MM.1S (cell line): ENCODE data around the gene CFP.

Experiments
- DNase-seq: peaks from one replicate; pipeline ENCODE4 v3.0.0-alpha.2; 2015
- H2AFZ ChIP-seq: fragments of 300-600 bp; sonication (generic); 2 replicates; pipeline ENCODE4 v1.6.0; 2016; ENCODE audit warnings: antibody characterized with exemption, low read length
- H3F3A ChIP-seq: fragments of 300-600 bp; sonication (generic); 2 replicates; pipeline ENCODE4 v1.6.1; 2016; ENCODE audit warnings: mild to moderate bottlenecking, antibody characterized with exemption, low read length, moderate library complexity, mixed read lengths; ENCODE audit not compliant: insufficient read depth
- H3K27ac ChIP-seq: fragments of 300-600 bp; sonication (generic); 2 replicates; pipeline ENCODE4 v1.5.1; 2016; ENCODE audit warnings: mild to moderate bottlenecking, low read length
- H3K27me3 ChIP-seq: fragments of 300-600 bp; sonication (generic); replicated peaks from 2 replicates; pipeline ENCODE4 v1.6.0; 2016; ENCODE audit warnings: low read length; ENCODE audit not compliant: insufficient read depth
- H3K36me3 ChIP-seq: fragments of 300-600 bp; sonication (generic); replicated peaks from 2 replicates; pipeline ENCODE4 v1.6.1; 2016; ENCODE audit warnings: mild to moderate bottlenecking, low read length, mixed read lengths; ENCODE audit not compliant: insufficient read depth
- H3K4me1 ChIP-seq: fragments of 300-600 bp; sonication (generic); 2 replicates; pipeline ENCODE4 v1.6.1; 2016; ENCODE audit warnings: low read length, mixed read lengths
- H3K4me2 ChIP-seq: fragments of 300-600 bp; sonication (generic); 2 replicates; pipeline ENCODE4 v1.6.0; 2016; ENCODE audit warnings: low read depth, low read length
- H3K4me3 ChIP-seq: fragments of 300-600 bp; sonication (generic); 2 replicates; pipeline ENCODE4 v1.5.1; 2016; ENCODE audit warnings: low read length, mixed read lengths
- H3K79me2 ChIP-seq: fragments of 300-600 bp; sonication (generic); 2 replicates; pipeline ENCODE4 v1.6.1; 2016; ENCODE audit warnings: mixed run types, low read length, mixed read lengths
- H3K9ac ChIP-seq: fragments of 300-600 bp; sonication (generic); 2 replicates; pipeline ENCODE4 v1.6.1; 2016; ENCODE audit warnings: low read length, mixed read lengths
- H3K9me2 ChIP-seq: fragments of 300-600 bp; sonication (generic); replicated peaks from 2 replicates; pipeline ENCODE4 v1.6.1; 2016; ENCODE audit warnings: mild to moderate bottlenecking, low read length, mixed read lengths; ENCODE audit not compliant: insufficient read depth
- H3K9me3 ChIP-seq: fragments of 300-600 bp; sonication (generic); replicated peaks from 2 replicates; pipeline ENCODE4 v1.6.1; 2016; ENCODE audit warnings: mild to moderate bottlenecking, low read length, mixed read lengths; ENCODE audit not compliant: insufficient read depth
- H4K20me1 ChIP-seq: fragments of 300-600 bp; sonication (generic); 2 replicates; pipeline ENCODE4 v1.6.1; 2016; ENCODE audit warnings: mild to moderate bottlenecking, low read length, moderate library complexity, mixed read lengths; ENCODE audit not compliant: insufficient read depth
- CTCF ChIP-seq: fragments of 300-600 bp; sonication (generic); IDR thresholded peaks from 2 replicates; pipeline ENCODE4 v1.5.1; 2016; ENCODE audit warnings: antibody characterized with exemption, low read length, mixed read lengths
- EZH2 ChIP-seq: fragments of 300-600 bp; sonication (generic); optimal IDR thresholded peaks from 2 replicates; pipeline ENCODE3; 2017; ENCODE audit warnings: low read depth, mild to moderate bottlenecking, antibody characterized with exemption, low read length, mixed read lengths
- EZH2phosphoT487 ChIP-seq: fragments of 300-600 bp; sonication (generic); IDR thresholded peaks from 2 replicates; pipeline ENCODE4 v1.6.1; 2018; ENCODE audit warnings: antibody characterized with exemption, low read length

CFP gene

DNA sequence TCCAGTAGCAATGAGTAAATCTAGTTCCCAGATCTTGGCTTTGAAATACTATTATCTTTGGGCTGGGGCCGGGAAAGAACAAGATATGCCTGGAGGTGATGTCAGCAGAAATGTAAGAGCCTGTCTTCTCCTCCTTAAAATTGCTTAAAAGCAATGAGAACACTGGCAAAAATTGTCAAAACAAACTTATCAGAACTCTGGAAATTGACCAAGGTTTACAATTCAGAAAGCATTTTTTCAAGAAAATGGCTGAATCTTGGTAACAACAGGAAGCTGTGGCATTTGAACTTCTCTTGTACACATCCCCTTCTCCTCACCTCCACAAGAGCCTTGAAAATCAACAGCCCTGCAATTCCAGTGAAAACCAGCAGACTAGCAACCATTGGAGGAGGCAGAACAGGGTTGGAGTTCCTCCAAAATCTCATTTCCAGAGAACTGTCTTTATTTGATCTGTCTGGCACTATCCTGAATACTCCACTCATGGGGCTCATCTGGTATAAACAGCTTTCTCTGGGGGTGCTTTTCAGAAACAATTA is 33.9 kb downstream of the CFP start:
- no peak overlapping the region for H3K27ac ChIP-seq
- no peaks in the 10 kb centered on the region for H3F3A ChIP-seq
- no peaks in the 10 kb centered on the region for H3K9me3 ChIP-seq
- H3K4me2 ChIP-seq = no peak overlapping the region
- no peak overlapping the region for H3K4me3 ChIP-seq
- no peaks in the 10 kb centered on the region for H3K9me2 ChIP-seq
- no peak overlapping the region for H2AFZ ChIP-seq
- H3K9ac ChIP-seq = no peak overlapping the region
- DNase-seq = no peak
- H3K4me1 ChIP-seq = no peaks in the 10 kb centered on the region
- no peaks in the 10 kb centered on the region for H3K36me3 ChIP-seq
- no peaks in the 10 kb centered on the region for H3K27me3 ChIP-seq
- H3K79me2 ChIP-seq = no peaks in the 10 kb centered on the region
- TF ChIP-seq EZH2 (no peak), CTCF (no peak), EZH2phosphoT487 (no peak)
- no peaks in the 10 kb centered on the region for H4K20me1 ChIP-seq

- no peak overlapping the region for H3K27ac ChIP-seq
- no peaks in the 10 kb centered on the region for H4K20me1 ChIP-seq
- DNase-seq = no peak
- H3F3A ChIP-seq = no peaks in the 10 kb centered on the region
- H3K4me3 ChIP-seq = no peak overlapping the region
- H3K36me3 ChIP-seq = no peaks in the 10 kb centered on the region
- H3K9ac ChIP-seq = no peak overlapping the region
- H3K4me1 ChIP-seq = no peaks in the 10 kb centered on the region
- no peak for TF ChIP-seq EZH2
- no peak for TF ChIP-seq CTCF
- no peak for TF ChIP-seq EZH2phosphoT487
- no peaks in the 10 kb centered on the region for H3K9me3 ChIP-seq
- H3K4me2 ChIP-seq = no peak overlapping the region
- H2AFZ ChIP-seq = no peak overlapping the region
- H3K79me2 ChIP-seq = no peaks in the 10 kb centered on the region
- H3K27me3 ChIP-seq = no peaks in the 10 kb centered on the region
- no peaks in the 10 kb centered on the region for H3K9me2 ChIP-seq
Observed at GRCh38 chrX:47593522-47593921, 36.2 kb downstream of the CFP start.

GRCh38 chrX:47590984-47591383 is 38.7 kb downstream of the CFP start:
- Histone ChIP-seq H2AFZ (no peak overlapping the region), H4K20me1 (no peaks in the 10 kb centered on the region), H3K4me3 (no peak overlapping the region), H3K4me2 (no peak overlapping the region), H3K36me3 (no peaks in the 10 kb centered on the region), H3F3A (no peaks in the 10 kb centered on the region), H3K79me2 (no peaks in the 10 kb centered on the region), H3K4me1 (no peaks in the 10 kb centered on the region), H3K9ac (no peak overlapping the region), H3K27me3 (no peaks in the 10 kb centered on the region), H3K9me2 (no peaks in the 10 kb centered on the region), H3K27ac (no peak overlapping the region), H3K9me3 (no peaks in the 10 kb centered on the region)
- DNase-seq = no peak
- TF ChIP-seq CTCF = no peak
- TF ChIP-seq EZH2phosphoT487 = no peak
- no peak for TF ChIP-seq EZH2
